ENCODE data around the gene NAPEPLD.
"Not testable (repeated sequence)": the region's sequence is repeated elsewhere in the genome, so short reads cannot be mapped to it uniquely, and the experiment has no call there.

Gene NAPEPLD

DNA sequence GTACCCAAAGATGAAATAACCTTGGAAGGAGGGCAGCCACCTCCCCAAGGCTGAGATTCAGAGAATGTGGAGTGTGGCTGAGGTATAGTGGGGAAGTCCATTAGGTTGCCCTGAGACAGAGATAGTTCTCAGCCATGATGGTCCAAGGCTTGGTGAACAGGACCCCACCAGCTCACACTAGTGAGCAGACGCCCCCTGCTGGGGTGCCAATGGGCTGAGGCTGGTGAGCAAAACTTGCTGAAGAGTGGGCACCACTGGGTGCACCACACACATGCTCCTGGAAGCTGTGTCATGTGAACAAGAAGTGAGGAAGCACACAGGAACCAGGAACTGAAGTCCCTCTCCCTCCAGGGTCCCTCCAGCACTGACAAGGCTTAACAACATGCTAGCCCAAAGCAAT, 83.2 kb downstream of the NAPEPLD start:
- peak; percentile 28 for DNase-seq (ENCODE audit: low spot score)

DNA sequence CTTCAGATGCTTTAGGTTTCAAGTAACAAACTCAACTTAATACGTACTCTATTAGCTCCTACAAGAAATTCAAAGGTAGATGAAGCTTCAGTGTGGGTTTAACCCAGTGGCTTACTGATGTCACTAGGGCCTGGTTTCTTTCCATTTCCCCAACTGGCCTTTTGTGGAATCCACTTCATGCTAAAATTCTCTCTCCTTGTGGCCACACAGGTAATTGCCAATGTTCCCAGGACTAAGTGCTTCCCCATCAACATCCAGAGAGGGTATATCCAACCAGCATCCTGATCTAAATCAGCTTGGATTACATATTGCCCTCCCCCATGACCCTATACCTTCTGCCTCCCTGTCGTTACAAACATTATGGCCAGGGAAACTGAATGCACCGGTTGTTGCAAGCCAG, 85.0 kb downstream of the NAPEPLD start:
- no peak for DNase-seq (ENCODE audit: low spot score)

DNA sequence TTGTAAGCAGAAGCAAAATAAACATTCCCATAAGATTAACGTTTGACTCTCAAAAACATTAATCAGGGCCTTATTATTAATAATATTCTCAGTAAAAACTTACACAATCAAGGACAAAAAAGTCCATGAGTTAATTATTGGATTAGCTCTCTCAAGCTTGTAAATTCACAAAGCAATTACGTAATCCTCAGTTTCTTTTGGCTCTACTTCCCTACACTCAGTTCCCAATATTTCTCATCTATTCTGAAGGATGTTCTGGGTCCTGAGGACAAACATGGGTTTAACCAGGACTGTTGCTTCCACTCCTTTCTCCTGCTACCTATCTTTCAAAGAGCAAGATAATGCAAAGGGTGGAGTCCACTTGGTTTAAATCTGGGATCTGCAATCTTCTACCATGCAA, 89.4 kb downstream of the NAPEPLD start:
- DNase-seq (ENCODE audit: low spot score): no peak

DNA sequence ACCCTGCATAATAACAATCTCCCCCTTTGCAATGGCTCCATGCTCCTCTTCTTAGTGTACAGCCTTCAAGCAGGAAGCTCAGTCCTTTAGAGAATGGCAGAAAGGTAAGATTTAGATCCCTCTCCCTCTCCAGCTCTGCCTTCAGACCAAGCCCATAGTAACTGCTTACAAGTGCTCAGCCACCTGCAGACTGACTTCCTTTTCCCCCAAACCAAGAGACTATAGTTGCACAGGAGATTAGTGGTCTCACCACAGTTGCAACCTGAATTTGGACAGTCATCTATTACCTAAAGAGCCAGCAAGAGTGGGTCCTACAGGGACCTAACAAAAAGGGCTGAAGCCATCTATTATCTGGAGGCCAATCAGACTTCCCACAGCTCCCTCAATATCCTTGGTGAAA, 90.8 kb downstream of the NAPEPLD start:
- no peak for DNase-seq (ENCODE audit: low spot score)

DNA sequence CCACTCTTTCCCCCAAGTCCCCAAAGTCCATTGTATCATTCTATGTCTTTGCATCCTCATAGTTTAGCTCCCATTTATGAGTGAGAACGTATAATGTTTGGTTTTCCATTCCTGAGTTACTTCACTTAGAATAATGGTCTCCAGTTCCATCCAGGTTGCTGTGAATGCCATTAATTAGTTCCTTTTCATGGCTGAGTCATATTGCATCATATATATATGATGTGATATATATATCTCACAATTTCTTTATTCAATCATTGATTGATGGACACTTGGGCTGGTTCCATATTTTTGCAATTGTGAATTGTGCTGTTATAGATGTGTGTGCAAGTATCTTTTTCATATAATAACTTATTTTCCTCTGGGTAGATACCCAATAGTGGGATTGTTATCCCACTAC, 92.9 kb downstream of the NAPEPLD start:
- DNase-seq (ENCODE audit: low spot score): not testable (repeated sequence)

DNA sequence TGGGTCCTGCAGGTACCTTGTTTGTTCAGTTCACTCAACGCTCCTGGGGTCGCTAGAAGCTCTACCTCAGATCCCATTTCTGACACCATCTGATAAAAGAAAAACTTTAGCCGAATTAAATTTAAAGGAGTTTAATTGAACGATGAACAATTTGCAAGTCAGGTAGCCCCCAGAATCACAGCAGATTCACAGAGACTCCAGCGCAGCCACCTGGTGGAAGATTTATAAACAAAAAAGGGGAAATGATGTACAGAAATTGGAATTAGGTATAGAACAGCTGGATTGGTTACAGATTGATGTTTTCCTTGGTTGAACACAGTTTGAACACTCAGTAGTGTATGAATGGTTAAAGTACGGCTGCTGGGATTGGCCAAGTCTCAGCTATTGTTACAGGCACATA, 97.4 kb downstream of the NAPEPLD start:
- DNase-seq (ENCODE audit: low spot score): no peak

All from GM03348 (cell line).